H1 (cell line): Measurements from ENCODE around the gene SRRT. TPM values are rescaled to one million over a fixed set of nuclear protein-coding genes. Genes with fewer than 3 reads are reported as not detected.

Source experiments
- BACH1 ChIP-seq: IDR thresholded peaks from 2 replicates; pipeline ENCODE4 v1.6.1; 2012; ENCODE audit warnings: low read length, improper control_type of control experiment
- CBX8 ChIP-seq: fragments of 300-800, 300-1000 bp; sonication (generic); IDR thresholded peaks from 2 replicates; pipeline ENCODE4 v1.7.1; 2016; ENCODE audit warnings: low read depth, low read length, borderline replicate concordance
- CTBP2 ChIP-seq: IDR thresholded peaks from 2 replicates; pipeline ENCODE4 v1.7.0; 2011; ENCODE audit warnings: borderline replicate concordance, mild to moderate bottlenecking, moderate library complexity, mixed read lengths, low read length; ENCODE audit not compliant: insufficient read depth, insufficient read length
- FOSL1 ChIP-seq: IDR thresholded peaks from 2 replicates; pipeline ENCODE4 v1.6.1; 2011; ENCODE audit warnings: mild to moderate bottlenecking, low read depth, low read length, moderate library complexity; ENCODE audit not compliant: insufficient read depth
- GTF2F1 ChIP-seq: IDR thresholded peaks from 2 replicates; pipeline ENCODE4 v1.6.1; 2012; ENCODE audit warnings: low read depth, low read length, improper control_type of control experiment, borderline replicate concordance
- NANOG ChIP-seq: IDR thresholded peaks from 2 replicates; pipeline ENCODE4 v1.6.1; 2011; ENCODE audit warnings: low read length, low read depth, mild to moderate bottlenecking, inconsistent platforms; ENCODE audit not compliant: insufficient read depth, poor library complexity, severe bottlenecking
- PHF8 ChIP-seq: fragments of 200-600 bp; sonication (generic); conservative IDR thresholded peaks from 2 replicates; pipeline ENCODE4 v1.7.1; 2012; ENCODE audit warnings: low read depth, mild to moderate bottlenecking, inconsistent platforms, low read length, moderate library complexity
- POLR2AphosphoS5 ChIP-seq: IDR thresholded peaks from 2 replicates; pipeline ENCODE4 v1.6.1; 2011; ENCODE audit warnings: low read depth, low read length
- RAD21 ChIP-seq, 2 experiments: IDR thresholded peaks in 1 of 2; conservative IDR thresholded peaks in 1 of 2; 2 replicates each; pipeline ENCODE4 v1.6.1; 2011; ENCODE audit warnings: low read depth in 2 of 2, low read length in 2 of 2, improper control_type of control experiment in 1 of 2, inconsistent platforms in 1 of 2, mild to moderate bottlenecking in 1 of 2, moderate library complexity in 1 of 2
- RBBP5 ChIP-seq: IDR thresholded peaks from 2 replicates; pipeline ENCODE4 v1.7.1; 2012; ENCODE audit warnings: low read depth, mild to moderate bottlenecking, inconsistent platforms, low read length, moderate library complexity, borderline replicate concordance
- RFX5 ChIP-seq: IDR thresholded peaks from 2 replicates; pipeline ENCODE4 v1.6.1; 2011; ENCODE audit warnings: low read depth, low read length, improper control_type of control experiment, borderline replicate concordance
- SIN3A ChIP-seq, 2 experiments: IDR thresholded peaks in 1 of 2; conservative IDR thresholded peaks in 1 of 2; 2 replicates each; pipeline ENCODE4 v1.6.1; 2011 to 2012; ENCODE audit warnings: low read length in 2 of 2, improper control_type of control experiment in 1 of 2, low read depth in 1 of 2, mild to moderate bottlenecking in 1 of 2
- SIRT6 ChIP-seq: IDR thresholded peaks from one replicate; pipeline ENCODE4 v1.7.1; 2012; ENCODE audit warnings: low read length, inconsistent platforms
- SIX5 ChIP-seq: IDR thresholded peaks from 2 replicates; pipeline ENCODE4 v1.6.1; 2011; ENCODE audit warnings: mild to moderate bottlenecking, low read depth, low read length
- SP2 ChIP-seq: IDR thresholded peaks from 2 replicates; pipeline ENCODE4 v1.6.1; 2012; ENCODE audit warnings: mild to moderate bottlenecking, low read length, inconsistent platforms
- TAF1 ChIP-seq: IDR thresholded peaks from 2 replicates; pipeline ENCODE4 v1.6.1; 2011; ENCODE audit warnings: mild to moderate bottlenecking, low read depth, low read length
- polyA plus RNA-seq, 7 experiments: library from polyadenylated mRNA; depleted of rRNA in 3 of 7; stranded (reverse) in 5 of 7; unstranded in 2 of 7; fragments of >200 nt in 5 of 7; fragments of 200-250 nt in 2 of 7; gene quantifications; 1 replicate in 5 of 7; 2 replicates in 1 of 7; 4 replicates in 1 of 7; pipeline versions ENCODE4 v1.2.1 to v1.2.3, GENCODE V29; 2011 to 2013; ENCODE audit warnings: missing spikeins in 2 of 7, mixed read lengths in 2 of 7
- total RNA-seq: library from RNA; stranded (reverse); fragmentation: NEBNext Ultra II Directional; extraction: Animal tissue kit (Norgen Biotek cat#: 25700); gene quantifications from 2 replicates; pipeline ENCODE4 v1.2.1, GENCODE V29; 2021
- TF ChIP-seq, protein P1 (sequence below), 3 experiments: IDR thresholded peaks; 1 replicate in 2 of 3; 2 replicates in 1 of 3; pipeline versions ENCODE4 v1.5.1 to v1.6.1; 2011; ENCODE audit warnings: low read length in 3 of 3, mild to moderate bottlenecking in 3 of 3, inconsistent platforms in 2 of 3, low read depth in 1 of 3, moderate library complexity in 1 of 3; ENCODE audit not compliant: insufficient read depth in 1 of 3; ENCODE audit errors: control extremely low read depth in 1 of 3
- TF ChIP-seq, protein P2 (sequence below): IDR thresholded peaks from 2 replicates; pipeline ENCODE4 v1.6.1; 2012; ENCODE audit warnings: inconsistent platforms
- TF ChIP-seq, protein P3 (sequence below): IDR thresholded peaks from 2 replicates; pipeline ENCODE4 v1.6.1; 2011; ENCODE audit warnings: low read depth, mild to moderate bottlenecking, low read length; ENCODE audit not compliant: insufficient read depth

The SRRT gene
- total and polyA plus RNA-seq, 2 of the 8 experiments (the other 6 are each of a cell fraction or from before 2014, with no cell fraction given), result 66.7 to 237 TPM

DNA sequence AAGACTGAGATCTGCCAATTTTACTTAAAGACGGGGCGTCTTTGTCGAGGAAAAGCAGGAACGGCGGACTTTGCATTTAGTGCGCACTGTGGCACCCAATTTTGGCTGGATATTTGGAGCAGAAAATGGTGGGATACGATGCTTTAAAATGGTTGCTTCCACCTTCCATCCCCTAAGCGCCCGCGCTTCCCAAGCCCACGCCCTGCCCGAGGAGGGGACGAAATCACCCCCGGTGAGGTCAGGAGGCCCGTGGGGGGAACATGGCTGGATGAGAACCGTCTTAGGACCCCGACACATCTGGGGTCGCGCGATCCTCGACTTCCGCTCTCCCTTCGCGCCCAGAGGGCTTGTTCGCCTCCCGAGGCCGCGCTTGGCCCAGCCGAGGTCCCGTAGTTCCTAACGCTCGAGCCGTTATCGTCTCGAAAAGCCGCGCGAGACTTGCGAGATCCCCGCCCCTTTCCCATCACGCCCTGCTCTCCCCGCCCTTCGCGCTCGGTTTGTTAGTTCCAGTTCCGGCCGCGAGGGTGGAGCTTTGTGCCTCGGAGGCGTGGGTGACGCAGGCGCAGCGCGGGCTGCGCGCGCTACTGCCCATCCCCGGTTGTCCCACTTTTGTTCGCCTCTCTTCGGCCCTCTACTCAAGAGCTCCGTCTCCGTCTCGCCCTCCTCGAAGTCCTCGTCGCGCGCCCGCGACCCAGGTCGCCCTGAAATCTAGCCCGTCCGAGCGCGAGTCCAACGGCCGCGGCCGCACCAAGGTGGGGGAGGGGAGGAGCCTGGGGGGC, at the start of gene SRRT (continued):
- TF ChIP-seq PHF8, result peak; percentile 92
- peak; percentile 20; the same call in 1 of the 2 replicates for TF ChIP-seq BACH1
- TF ChIP-seq, protein P1, sequence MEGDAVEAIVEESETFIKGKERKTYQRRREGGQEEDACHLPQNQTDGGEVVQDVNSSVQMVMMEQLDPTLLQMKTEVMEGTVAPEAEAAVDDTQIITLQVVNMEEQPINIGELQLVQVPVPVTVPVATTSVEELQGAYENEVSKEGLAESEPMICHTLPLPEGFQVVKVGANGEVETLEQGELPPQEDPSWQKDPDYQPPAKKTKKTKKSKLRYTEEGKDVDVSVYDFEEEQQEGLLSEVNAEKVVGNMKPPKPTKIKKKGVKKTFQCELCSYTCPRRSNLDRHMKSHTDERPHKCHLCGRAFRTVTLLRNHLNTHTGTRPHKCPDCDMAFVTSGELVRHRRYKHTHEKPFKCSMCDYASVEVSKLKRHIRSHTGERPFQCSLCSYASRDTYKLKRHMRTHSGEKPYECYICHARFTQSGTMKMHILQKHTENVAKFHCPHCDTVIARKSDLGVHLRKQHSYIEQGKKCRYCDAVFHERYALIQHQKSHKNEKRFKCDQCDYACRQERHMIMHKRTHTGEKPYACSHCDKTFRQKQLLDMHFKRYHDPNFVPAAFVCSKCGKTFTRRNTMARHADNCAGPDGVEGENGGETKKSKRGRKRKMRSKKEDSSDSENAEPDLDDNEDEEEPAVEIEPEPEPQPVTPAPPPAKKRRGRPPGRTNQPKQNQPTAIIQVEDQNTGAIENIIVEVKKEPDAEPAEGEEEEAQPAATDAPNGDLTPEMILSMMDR (IDR thresholded peaks at IDR 0.05; ENCODE audit: control extremely low read depth in 1 of 3, insufficient read depth in 1 of 3, low read depth in 1 of 3, low read length in 3 of 3), result peak in 1 of 3 experiments; percentile 19; a peak in 1 of 4 replicates
- TF ChIP-seq CBX8, result no peak
- TF ChIP-seq, protein P2, sequence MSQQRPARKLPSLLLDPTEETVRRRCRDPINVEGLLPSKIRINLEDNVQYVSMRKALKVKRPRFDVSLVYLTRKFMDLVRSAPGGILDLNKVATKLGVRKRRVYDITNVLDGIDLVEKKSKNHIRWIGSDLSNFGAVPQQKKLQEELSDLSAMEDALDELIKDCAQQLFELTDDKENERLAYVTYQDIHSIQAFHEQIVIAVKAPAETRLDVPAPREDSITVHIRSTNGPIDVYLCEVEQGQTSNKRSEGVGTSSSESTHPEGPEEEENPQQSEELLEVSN, result peak; percentile 71; the same call in 1 of the 2 replicates
- TF ChIP-seq POLR2AphosphoS5, result peak; percentile 97
- TF ChIP-seq SIRT6, result no peak
- no peak for TF ChIP-seq CTBP2
- TF ChIP-seq RFX5, result no peak
- no peak for TF ChIP-seq SP2
- TF ChIP-seq RBBP5, result peak; percentile 25; the same call in 1 of the 2 replicates
- peak; percentile 69 to 79; a peak in 2 of 4 replicates for TF ChIP-seq SIN3A (conservative IDR thresholded peaks at IDR 0.05 in 1 of 2, IDR thresholded peaks at IDR 0.05 in 1 of 2; ENCODE audit: low read depth in 1 of 2, low read length in 2 of 2)
- peak; percentile 89 for TF ChIP-seq GTF2F1
- no peak for TF ChIP-seq SIX5
- TF ChIP-seq, protein P3, sequence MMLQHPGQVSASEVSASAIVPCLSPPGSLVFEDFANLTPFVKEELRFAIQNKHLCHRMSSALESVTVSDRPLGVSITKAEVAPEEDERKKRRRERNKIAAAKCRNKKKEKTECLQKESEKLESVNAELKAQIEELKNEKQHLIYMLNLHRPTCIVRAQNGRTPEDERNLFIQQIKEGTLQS, result no peak
- TF ChIP-seq TAF1, result peak; percentile 96
- TF ChIP-seq NANOG, result no peak
- TF ChIP-seq FOSL1, result no peak
- TF ChIP-seq RAD21 (IDR thresholded peaks at IDR 0.05 in 1 of 2, conservative IDR thresholded peaks at IDR 0.05 in 1 of 2; ENCODE audit: low read depth in 2 of 2, low read length in 2 of 2), result no peak
